Upper lobe of left lung (tissue), 6 donors: ENCODE results near the gene LRG1. TPM values are rescaled to one million over a fixed set of nuclear protein-coding genes. Genes with fewer than 3 reads are reported as not detected.

Experiments
- ATAC-seq, 2 donors: fragments of 200-7000 bp; cut with Tn5 transposase; one replicate each; pipeline ENCODE4 v1.9.1; 2022; ENCODE audit warnings: mild to moderate bottlenecking in 2 of 2, moderate library complexity in 2 of 2; ENCODE audit not compliant: low FRiP score in 2 of 2
- DNase-seq, 2 donors: peaks; one replicate each; pipeline ENCODE4 v3.0.0-alpha.2; 2019 to 2020
- H3K27ac ChIP-seq, 4 donors: fragments of 200-600 bp; sonication (generic); one replicate each; pipeline ENCODE4 v1.5.1; 2016 to 2019
- H3K27me3 ChIP-seq, 4 donors: fragments of 200-600 bp; sonication (generic); one replicate each; pipeline ENCODE4 v1.5.1; 2017 to 2019
- H3K36me3 ChIP-seq, 4 donors: fragments of 200-600 bp; sonication (generic); one replicate each; pipeline ENCODE4 v1.5.1; 2016 to 2019
- H3K4me1 ChIP-seq, 4 donors: fragments of 200-600 bp; sonication (generic); one replicate each; pipeline ENCODE4 v1.5.1; 2018 to 2019
- H3K4me3 ChIP-seq, 4 donors: fragments of 200-600 bp; sonication (generic); one replicate each; pipeline ENCODE4 v1.5.1; 2017 to 2019; ENCODE audit warnings: mild to moderate bottlenecking in 2 of 4, moderate library complexity in 1 of 4
- H3K9me3 ChIP-seq, 4 donors: fragments of 200-600 bp; sonication (generic); one replicate each; pipeline ENCODE4 v1.5.1; 2018 to 2019
- EP300 ChIP-seq, 4 donors: sonication (generic); formaldehyde crosslinking; IDR thresholded peaks; one replicate each; pipeline ENCODE4 v1.5.1; 2017; ENCODE audit warnings: antibody characterized with exemption in 4 of 4, control low read depth in 2 of 4
- POLR2A ChIP-seq, 4 donors: fragments of 450-650 bp; IDR thresholded peaks; one replicate each; pipeline ENCODE4 v1.5.1; 2016 to 2017; ENCODE audit warnings: antibody characterized with exemption in 4 of 4, mild to moderate bottlenecking in 2 of 4
- POLR2AphosphoS5 ChIP-seq, 2 donors: sonication (generic); formaldehyde crosslinking; IDR thresholded peaks; one replicate each; pipeline ENCODE4 v1.5.1; 2017; ENCODE audit warnings: antibody characterized with exemption in 2 of 2
- WGBS, 2 donors: methylation state at CpG; one replicate each; pipeline ENCODE4 v1.1.5; 2017 to 2018; 5-methylcytosine and 5-hydroxymethylcytosine counted together
- total RNA-seq, 6 donors: library from RNA; depleted of rRNA in 4 of 6; stranded (reverse); fragments of >200 nt in 4 of 6; gene quantifications; one replicate each; pipeline versions ENCODE4 v1.1.0 to v1.2.1, GENCODE V29; 2016 to 2021
- TF ChIP-seq, protein P1 (sequence below), 6 experiments: fragments of 450-650 bp in 4 of 6; fragments of 200-600 bp in 2 of 6; sonication (generic) in 2 of 6; IDR thresholded peaks; one replicate each; pipeline ENCODE4 v1.5.1; 2016 to 2019; ENCODE audit warnings: antibody characterized with exemption in 6 of 6
- donor health status: DM: no; HTN: no; CAD: no; lungs with moderate emphysema.
- donor health status: DM: no; HTN: yes; CAD: no; lungs with severe emphysema.

The LRG1 gene
- total RNA-seq, 6 donors from 2014 or later, result 7.3 to 19.9 (median 12.2) TPM

DNA sequence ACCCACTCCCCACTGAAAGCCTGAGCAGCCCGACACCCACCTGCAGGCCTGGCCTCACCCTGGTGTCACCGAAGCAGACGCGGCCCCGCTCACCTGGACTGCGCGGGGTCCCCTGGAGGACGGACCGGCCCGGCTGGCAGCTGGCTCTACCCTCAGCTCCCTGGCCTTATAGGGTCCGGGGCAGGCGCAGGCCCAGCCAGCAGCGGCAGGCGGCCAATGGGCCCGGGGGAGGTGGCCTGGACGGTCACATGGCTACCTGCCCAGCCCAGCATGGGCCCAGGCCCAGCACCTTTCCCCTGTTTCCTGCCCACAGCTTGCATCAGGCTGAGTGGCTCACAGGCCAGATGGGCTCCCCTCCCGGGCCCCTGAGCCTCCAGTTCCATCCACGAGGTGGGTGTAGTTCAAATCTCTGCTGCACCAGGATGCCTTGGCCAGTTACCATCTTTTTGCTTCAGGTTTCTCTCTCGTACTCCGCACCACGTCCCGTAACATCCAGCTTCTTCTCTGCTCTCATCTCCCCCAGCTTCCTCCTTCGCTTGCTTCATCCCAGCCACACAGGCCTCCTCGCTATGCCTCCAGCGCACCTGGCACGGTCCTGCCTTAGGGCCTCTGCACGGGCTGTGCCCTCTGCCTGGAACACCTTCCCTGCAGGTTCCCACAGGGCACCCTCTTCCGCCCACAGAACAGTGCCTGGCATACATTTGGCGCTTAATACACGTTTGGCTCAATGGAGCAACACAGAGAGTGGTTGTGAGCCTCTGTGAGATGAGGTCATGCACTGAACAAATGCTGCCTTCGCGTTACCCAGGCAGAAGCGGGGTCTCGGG lies 21.3 kb downstream of the LRG1 start, which contains the start of gene PLIN4:
Gene PLIN4 (minus strand): TSS at position 142 of the 827 bp plus-strand sequence. CDS start 214 bp downstream, outside the sequence.
- peak in 1 of 2 donors; percentile 83 for DNase-seq
- TF ChIP-seq POLR2A (IDR thresholded peaks at IDR 0.05) (no peak), EP300 (IDR thresholded peaks at IDR 0.05) (no peak), POLR2AphosphoS5 (IDR thresholded peaks at IDR 0.05) (no peak)
- TF ChIP-seq, protein P1, sequence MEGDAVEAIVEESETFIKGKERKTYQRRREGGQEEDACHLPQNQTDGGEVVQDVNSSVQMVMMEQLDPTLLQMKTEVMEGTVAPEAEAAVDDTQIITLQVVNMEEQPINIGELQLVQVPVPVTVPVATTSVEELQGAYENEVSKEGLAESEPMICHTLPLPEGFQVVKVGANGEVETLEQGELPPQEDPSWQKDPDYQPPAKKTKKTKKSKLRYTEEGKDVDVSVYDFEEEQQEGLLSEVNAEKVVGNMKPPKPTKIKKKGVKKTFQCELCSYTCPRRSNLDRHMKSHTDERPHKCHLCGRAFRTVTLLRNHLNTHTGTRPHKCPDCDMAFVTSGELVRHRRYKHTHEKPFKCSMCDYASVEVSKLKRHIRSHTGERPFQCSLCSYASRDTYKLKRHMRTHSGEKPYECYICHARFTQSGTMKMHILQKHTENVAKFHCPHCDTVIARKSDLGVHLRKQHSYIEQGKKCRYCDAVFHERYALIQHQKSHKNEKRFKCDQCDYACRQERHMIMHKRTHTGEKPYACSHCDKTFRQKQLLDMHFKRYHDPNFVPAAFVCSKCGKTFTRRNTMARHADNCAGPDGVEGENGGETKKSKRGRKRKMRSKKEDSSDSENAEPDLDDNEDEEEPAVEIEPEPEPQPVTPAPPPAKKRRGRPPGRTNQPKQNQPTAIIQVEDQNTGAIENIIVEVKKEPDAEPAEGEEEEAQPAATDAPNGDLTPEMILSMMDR (IDR thresholded peaks at IDR 0.05), result no peak
- no peaks in the 10 kb centered on the region for H3K9me3 ChIP-seq
- peak; percentile 23 to 31 for ATAC-seq
- no peaks in the 10 kb centered on the region for H3K36me3 ChIP-seq
- no peak within 1 kb of the TSS for H3K27ac ChIP-seq
- H3K27me3 ChIP-seq, result no peaks in the 10 kb centered on the region
- no peaks in the 10 kb centered on the region for H3K4me1 ChIP-seq
- WGBS, 2 donors, result 77 to 78% methylated on average over 18 to 19 of the region's 34 CpGs
- no peak within 1 kb of the TSS for H3K4me3 ChIP-seq

DNA sequence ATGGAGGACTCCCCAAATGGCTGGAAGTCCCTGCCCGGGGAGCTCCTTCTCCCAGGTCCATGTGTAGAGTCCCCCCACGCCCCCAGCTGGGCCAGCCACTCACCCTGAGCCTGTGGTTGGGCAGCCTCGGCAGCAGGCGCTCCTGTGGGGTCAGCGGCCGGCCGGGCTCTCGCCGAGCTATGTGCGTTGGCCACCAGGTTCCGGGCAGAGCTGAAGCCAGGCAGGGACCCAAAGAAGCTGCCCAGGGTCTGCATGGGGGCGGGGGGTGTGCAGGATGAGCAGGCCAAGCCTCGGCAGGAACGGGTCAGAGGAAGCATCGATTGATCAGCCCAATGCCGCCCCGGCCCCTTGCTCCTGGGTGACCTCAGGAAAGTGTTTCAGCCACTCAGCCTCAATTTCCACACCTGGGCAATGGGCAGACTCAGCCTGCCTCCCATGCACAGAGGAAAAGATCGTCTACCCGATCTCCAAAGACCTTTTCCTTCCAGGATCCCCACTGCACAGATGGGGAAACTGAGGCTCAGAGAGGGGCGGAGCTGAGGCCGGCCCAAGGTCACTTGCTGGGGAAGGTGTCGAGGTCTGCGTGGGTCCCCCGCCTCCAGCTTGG lies 22.3 kb downstream of the LRG1 start:
- TF ChIP-seq POLR2A (IDR thresholded peaks at IDR 0.05) (no peak), EP300 (IDR thresholded peaks at IDR 0.05) (no peak), POLR2AphosphoS5 (IDR thresholded peaks at IDR 0.05) (no peak)
- TF ChIP-seq, protein P1 (IDR thresholded peaks at IDR 0.05), result no peak
- 72 to 85% methylated on average over 10 to 17 of the region's 24 CpGs for WGBS, 2 donors
- Histone ChIP-seq H3K27ac (no peak overlapping the region), H3K4me1 (no peaks in the 10 kb centered on the region), H3K27me3 (no peaks in the 10 kb centered on the region), H3K9me3 (no peaks in the 10 kb centered on the region), H3K4me3 (no peak overlapping the region), H3K36me3 (no peaks in the 10 kb centered on the region)
- ATAC-seq (no peak), DNase-seq (peak in 1 of 2 donors; percentile 75)

DNA sequence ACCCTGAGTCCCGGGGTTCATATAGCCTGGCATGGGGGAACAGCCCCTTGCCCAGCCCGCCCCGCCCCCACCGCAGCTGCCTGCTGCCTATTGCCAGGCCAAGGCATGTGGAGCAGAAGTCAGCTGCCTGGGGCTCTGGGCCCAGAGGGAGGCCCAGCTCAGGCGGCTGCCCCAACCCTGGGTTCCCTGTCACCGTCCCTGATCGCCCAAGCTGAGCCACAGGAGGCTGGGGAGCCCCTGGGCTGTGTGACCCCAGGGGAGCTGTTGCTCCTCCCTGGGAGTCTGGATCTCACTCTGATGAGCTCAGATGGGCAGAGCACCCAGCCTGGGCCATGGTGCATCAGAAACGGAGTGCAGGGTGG lies 22.9 kb downstream of the LRG1 start:
- H3K27ac ChIP-seq, result no peak overlapping the region
- no peak for ATAC-seq
- H3K4me1 ChIP-seq, result no peaks in the 10 kb centered on the region
- no peaks in the 10 kb centered on the region for H3K9me3 ChIP-seq
- no peaks in the 10 kb centered on the region for H3K36me3 ChIP-seq
- H3K27me3 ChIP-seq, result no peaks in the 10 kb centered on the region
- no peak overlapping the region for H3K4me3 ChIP-seq
- WGBS, 2 donors, result 71 to 72% methylated on average over 1 to 8 of the region's 8 CpGs
- TF ChIP-seq POLR2A (IDR thresholded peaks at IDR 0.05) (no peak), EP300 (IDR thresholded peaks at IDR 0.05) (no peak), POLR2AphosphoS5 (IDR thresholded peaks at IDR 0.05) (no peak)
- TF ChIP-seq, protein P1 (IDR thresholded peaks at IDR 0.05), result no peak
- DNase-seq, result peak in 1 of 2 donors; percentile 67

DNA sequence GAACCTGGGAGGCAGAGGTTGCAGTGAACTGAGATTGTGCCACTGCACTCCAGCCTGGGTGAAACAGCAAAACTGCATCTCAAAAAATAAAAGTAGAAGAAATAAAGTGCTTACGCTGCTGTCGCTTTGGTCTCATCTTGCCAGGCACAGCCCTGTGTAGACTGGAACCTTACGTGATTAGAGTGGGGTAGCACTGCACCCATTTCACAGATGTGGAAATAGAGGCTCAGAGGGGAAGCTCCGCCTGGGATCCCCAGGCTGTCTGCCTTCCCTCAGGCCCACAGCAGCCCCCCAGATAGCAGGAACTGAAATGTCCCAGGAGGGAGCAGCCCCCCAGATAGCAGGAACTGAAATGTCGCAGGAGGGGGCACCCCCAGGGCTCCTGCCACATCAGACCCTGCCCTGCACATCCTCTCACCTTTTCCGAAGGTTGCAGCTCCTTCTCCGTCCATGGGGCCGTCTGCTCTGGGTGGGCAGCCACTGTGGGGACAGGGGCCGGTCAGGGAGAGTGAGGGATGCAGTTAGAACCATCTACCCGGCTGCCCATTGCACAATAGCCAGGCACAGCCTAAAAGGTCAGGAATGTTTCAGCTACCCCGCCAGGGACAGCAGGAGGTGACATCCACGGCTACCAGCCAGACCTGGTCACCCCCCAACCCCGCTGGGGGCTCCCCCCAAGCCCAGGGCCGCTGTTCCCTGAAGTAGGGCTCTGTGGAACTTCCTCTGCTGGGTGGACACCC lies 23.5 kb downstream of the LRG1 start:
- Histone ChIP-seq H3K36me3 (no peaks in the 10 kb centered on the region), H3K9me3 (no peaks in the 10 kb centered on the region), H3K27ac (no peak overlapping the region), H3K27me3 (no peaks in the 10 kb centered on the region), H3K4me3 (no peak overlapping the region), H3K4me1 (no peaks in the 10 kb centered on the region)
- TF ChIP-seq, protein P1 (IDR thresholded peaks at IDR 0.05), result no peak
- TF ChIP-seq EP300 (IDR thresholded peaks at IDR 0.05), result no peak
- WGBS, 2 donors, result 71 to 87% methylated on average over 4 to 14 of the region's 14 CpGs
- ATAC-seq (no peak), DNase-seq (no peak)
